ENCODE measurements around the gene LIN54.

The LIN54 gene

DNA sequence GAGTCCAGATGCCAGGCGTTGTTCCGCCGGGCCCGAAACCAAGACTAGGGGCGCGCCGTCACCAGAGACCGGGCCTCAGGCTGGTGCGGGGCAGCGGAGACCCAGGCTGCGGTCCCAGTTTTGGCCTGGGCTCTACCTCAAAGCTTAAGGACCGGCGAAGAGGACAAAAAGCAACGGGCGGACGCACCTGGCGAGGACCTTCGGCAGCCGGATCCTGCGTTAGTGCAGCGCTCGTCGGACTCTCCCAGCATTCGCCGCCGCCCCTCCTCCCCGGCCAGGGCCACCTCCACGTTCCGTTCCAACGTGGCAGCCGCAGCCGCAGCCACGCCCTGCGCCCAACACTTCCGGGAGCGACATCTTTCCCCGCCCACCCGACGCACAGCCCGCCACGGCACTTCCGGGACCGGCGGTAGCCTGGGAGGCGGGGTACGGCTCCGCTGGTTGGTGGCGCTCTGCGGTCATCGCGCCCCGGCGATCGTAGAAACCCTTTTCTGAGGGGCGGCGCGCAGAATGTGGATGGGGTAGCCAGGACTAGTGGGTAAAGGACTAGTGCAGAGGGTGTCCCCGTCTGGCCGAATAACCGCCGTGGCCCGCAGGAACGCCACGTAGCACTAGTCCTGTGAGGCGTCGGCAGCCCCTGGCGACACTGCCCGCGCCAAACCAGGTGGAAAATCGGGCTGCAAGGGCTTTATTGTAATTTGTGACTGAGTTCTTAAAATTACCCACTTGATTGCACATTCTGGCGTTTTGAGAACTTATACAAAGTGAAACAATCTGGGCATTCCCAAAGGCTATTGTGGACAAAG lies 119.5 kb downstream of the LIN54 start, which contains the start of gene SEC31A:
Gene SEC31A, minus strand, starts transcription at position 253 of the 806 bp plus-strand sequence. CDS start 9,217 bp downstream, outside the sequence.
- peak; percentile 94 for DNase-seq (ENCODE audit: low read depth)

DNA sequence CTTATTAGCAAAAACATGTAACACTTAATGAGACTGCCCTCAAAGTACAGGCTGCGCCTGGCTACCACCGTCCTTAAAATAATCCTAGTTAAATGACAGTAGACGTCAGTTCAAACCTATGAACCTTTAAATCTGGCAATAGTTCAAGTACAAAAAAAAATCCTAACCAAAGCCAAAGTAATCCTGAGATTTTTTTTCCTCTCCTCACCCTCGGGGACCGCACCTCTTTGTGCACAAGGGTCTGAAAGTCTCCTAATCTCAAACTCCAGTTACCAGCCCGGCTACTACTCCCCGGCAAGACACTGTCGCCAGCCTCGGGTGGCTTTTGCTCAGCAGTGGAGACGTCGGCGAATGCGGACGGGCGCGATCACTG lies 120.1 kb downstream of the LIN54 start:
- DNase-seq (ENCODE audit: low read depth), result no peak

DNA sequence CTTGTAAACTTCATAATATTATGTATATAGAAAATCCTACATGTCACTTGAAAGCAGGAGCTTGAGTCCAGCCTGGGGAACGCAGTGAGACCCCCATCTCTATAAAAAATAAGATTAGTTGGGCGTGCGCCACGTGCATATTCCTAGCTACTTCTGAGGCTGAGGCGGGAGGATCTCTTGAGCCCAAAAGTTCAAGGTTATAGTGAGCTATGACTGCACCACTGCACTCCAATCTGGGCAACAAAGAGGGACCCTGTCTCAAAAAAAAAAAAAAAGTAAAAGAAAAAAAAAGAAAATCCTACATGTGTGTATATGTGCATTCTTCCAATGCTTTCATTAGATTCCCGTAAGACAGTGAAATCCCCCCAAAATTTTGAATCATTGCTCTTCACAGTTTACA lies 121.3 kb downstream of the LIN54 start:
- no peak for DNase-seq (ENCODE audit: low read depth)

DNA sequence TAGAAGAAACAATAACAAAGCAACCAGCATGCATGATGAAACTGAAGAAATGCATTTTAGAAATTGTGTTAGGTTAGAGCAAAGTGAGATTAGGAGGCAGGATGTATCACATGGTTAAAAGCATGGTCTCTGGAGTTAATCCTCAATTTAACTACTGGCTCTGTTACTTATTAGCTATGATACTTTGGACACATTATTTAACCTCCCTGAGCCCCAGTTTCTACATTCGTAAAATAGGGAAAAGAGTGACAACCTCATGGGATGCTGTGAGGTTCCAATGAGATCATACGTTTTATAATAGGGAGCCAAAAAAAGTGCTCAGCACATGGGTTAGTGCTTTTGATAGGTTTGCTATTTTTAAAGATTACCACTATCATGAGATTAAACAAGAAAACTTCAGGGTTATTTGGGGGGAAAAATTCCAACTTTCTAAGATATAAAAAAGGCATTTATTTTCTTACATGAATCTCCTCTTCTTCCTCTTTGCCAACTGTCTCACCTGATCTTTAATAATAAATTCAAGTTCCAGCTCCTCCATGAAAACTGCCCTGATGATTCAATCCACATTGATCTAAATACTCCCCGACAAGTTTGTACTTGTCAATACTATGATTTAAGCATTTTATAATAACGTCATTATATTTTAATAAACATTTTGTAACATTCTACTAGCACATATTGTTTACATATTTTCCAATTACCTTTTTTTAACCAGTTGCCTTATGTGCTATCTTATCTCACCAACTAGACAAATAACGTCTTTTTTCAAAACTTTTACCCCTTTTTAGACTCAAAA lies 124.3 kb downstream of the LIN54 start:
- no peak for DNase-seq (ENCODE audit: low read depth)

DNA sequence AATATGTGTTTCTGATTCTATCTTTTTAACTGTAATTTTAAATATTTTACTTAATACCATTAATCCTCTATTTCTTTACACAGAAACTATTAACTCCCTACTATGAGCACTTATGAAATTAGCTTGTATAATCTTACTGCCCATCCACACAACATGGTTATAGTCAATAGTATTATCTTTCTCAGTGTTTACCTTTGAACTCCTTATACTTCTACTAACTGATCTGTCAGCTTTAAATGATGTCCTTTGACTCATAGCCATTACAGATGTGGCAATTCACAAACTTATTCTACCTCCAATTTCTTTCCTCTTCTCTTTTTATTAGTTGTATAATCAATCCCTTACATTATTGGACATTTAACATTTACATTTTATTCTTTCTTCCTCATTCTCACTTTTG lies 125.2 kb downstream of the LIN54 start:
- no peak for DNase-seq (ENCODE audit: low read depth)
